GM19239 (cell line): ENCODE data around the gene TMEM170B.
"Not testable (repeated sequence)": the region's sequence is repeated elsewhere in the genome, so short reads cannot be mapped to it uniquely, and the experiment has no call there.

Source experiments
- DNase-seq: peaks from one replicate; pipeline ENCODE4 v3.0.0; 2011; ENCODE audit warnings: low spot score; ENCODE audit not compliant: insufficient read length
- FAIRE-seq: peaks from 2 replicates; lab custom pipeline; 2011; peaks lifted over from hg19 to GRCh38; lab: Jason Lieb, UNC

TMEM170B gene

DNA sequence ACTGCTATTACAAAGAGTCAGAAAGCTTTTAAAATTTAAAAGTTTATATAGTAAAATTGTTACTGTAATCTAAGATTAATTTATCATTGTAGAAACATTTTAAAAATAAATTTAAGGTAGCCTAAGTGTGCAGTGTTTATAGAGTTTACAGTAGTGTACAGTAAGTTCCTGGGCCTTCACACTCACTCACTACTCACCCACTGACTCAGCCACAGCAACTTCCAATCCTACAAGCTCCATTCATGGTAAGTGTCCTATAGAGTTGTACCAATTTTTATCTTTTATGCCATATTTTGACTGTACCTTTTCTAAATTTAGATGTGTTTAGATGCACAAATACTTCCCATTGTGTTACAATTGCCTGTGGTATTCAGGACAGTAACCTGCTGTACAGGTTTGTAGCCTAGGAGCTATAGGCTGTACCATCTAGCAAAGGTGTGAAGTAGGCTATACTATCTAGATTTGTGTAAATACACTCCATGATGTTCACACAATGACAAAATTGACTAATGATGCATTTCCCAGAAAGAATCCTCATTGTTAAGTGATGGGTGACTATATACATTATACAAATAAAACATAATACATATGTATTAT is 10.2 kb upstream of the TMEM170B start:
- FAIRE-seq (no peak), DNase-seq (no peak)

DNA sequence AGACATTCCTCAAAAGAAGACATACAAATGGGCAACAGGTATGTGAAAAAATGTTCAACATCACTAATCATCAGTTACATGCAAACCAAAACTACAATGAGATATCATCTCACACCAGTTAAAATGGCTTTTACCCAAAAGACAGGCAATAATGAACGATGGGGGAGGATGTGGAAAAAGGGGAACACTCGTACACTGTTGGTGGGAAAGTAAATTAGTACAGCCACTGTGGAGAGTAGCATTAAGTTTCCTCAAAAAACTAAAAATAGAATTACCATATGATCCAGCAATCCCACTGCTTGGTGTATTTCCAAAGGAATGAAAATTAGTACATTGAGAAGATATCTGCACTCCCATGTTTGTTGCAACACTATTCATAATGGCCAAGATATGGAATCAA is 8.6 kb upstream of the TMEM170B start:
- DNase-seq (no peak), FAIRE-seq (no peak)

DNA sequence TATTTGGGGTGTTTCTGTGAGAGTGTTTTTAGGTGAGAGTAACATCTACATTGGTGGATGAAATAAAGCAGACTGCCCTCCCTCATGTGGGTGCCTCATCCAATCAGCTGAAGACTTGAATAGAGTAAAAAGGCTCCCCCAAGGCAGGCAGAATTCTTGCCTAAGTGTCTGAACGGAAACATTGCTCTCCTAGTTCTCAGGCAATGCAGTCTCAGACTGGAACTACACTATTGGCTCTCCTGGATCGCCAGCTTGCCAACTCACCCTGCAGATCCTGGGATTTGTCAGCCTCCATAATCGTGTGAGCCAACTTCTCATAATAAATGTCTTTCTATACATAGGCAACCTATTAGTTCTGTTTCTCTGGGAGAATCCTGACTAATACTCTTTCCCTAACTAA is 5.5 kb upstream of the TMEM170B start:
- no peak for FAIRE-seq
- no peak for DNase-seq

DNA sequence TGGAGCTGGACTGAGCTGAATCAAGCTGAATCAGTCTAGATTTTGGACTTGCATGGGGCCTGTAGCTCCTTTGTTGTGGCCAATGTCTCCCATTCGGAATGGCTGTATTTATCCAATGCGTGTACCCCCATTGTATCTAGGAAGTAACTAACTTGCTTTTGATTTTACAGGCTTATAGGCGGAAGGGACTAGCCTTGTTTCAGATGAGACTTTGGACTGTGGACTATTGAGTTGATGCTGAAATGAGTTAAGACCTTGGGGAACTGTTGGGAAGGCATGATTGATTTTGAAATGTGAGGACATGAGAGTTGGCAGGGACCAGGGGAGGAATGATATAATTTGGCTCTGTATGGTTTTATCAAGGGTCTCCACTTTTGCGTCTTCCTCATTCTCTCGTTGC is 3.0 kb upstream of the TMEM170B start:
- DNase-seq (no peak), FAIRE-seq (no peak)

DNA sequence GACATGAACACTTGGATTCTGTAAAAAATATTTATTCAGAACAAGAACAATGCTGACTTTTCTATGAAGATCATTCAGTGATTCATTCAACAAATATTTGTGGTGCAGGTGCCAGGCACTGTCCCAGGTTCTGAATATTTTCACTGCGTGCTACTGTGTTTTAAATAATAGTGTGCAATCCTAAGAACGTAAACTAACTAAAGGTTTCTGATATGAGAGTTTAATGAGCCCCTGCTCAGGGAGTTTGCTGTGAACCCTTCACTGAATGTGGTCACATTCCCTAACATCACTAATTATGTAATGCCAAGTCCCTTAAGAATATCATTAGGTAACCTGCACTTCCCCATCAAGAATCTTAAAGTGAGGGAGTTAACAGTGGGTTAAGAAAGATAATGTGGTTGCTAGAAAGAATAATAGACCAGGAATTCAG is 1.7 kb upstream of the TMEM170B start:
- no peak for DNase-seq
- no peak for FAIRE-seq

DNA sequence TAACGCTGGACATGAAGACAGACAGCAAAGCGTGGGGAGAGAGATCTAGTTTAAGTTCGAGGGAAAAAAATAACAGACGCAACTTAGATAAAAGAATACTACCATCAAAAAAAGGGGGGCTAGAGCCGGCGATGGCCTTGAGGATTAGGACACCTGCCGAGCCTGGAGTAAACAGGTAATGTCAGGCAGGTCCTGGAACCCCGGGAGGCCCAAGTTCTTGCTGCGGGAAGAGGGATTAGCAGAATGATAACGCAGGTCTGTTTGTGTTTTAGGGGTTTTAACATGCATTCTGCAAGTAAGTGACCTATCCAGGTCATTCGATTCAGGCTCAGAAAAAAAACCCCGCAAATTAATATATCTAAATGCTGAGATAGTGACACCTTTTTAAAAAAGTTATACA is 754 bp upstream of the TMEM170B start:
- no peak for FAIRE-seq
- DNase-seq, result no peak

DNA sequence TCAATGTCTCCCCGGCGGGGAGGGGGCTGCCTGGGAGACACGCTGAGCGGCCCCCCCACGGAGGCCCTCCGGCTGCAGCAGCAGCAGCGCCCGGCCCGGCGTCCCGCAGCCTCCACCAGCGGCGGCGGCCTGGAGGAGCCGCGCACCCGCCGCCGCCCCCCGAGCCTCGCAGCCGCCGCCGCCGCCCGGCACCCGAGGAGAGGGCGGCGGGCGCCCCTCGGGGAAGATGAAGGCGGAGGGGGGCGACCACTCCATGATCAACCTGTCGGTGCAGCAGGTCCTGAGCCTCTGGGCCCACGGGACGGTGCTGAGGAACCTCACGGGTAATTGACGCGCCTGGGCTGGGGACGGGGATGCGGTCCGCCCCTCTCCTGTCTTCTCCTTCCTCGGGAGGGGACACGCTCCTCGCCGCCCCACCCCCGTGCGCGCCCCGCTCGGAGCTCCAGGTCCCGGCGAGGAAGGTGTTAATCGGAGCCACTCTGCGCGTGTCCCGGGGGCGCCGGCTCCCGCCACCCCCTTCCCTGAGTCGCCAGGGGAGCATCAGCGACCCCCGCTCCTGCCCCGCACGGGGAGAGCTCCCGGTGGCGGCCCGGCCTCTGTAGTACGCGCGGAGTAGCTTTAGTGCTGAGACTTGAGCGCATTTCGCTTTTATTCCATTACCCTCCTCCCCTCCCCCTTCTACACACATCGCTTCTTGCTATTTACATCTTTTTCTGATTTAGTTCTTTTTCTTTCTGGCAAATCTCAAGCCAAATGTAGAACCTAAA is 686 bp downstream of the TMEM170B start:
- DNase-seq (peak; percentile 28), FAIRE-seq (no peak)

DNA sequence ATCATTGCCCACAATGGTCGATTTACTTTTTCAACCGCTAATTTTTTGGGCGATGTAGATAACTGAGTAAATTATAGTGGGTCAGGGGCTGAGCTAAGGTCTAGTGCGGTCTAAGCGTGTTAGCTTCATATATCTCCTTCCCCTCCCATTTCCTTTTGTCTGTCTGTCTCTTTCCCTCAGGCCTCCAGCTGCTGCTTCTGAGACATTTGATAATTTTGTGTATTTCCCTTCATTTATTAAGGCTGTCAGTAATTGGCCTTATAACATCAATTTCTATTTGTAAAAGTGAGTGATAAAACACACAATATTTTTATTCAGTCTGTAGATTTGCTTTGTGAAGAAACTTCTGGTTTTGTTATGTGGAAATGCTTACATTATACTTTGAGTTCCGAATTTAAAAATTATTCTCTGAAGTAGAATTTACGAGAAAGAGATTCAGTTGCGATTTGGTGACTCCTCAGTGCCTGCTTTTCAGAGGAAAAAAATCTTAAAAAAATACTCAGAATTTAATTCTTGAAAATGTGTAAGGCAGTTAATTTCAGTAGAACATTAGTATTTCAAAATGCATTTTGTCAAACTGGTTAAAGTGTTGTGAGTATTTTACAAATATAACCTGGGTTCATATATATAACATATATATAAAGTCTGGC is 1.4 kb downstream of the TMEM170B start:
- FAIRE-seq (no peak), DNase-seq (no peak)

DNA sequence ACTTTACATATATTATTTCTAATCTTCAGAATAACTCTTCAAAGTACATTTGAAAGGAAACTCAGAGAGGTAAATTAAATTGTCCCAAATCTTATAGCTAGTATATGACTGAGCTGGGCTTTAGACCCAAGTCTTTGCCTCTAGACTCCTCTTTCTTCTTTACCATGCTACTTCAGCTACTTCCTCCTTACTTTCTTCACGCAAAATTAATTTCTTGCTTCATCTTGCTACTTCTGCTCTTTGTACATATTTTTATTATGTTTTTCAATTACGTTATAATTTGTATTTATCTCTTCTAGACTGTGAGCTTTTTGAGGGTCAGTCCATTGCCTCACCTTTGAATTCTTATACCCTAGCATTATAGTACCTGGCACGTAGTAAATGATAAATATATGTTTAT is 5.3 kb downstream of the TMEM170B start:
- DNase-seq (no peak), FAIRE-seq (no peak)

DNA sequence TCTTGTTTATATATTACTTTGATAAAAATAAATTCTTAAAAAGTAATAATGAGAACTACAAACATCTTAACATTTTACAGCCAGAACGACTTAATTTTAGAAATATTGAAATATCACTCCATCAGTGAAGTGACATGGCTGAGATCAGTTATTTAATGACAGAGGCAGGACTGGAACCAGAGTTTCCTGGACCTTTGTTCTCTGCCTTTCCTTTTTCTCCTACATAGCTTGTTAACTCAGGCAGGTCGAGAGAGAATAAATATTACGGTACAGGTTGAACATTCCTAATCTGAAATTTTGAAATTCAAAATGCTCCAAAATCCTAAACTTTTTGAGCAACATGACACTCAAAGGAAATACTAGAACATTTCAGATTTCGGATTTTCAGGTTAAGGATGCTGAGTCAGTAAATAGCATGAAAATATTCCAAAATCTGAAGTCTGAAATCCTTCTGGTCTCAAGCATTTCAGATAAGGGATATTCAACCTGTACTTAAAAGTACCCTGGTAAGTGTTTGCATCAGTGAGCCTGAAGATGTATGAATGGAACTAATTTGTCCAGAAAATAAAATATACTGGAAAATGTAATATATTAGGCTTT is 6.5 kb downstream of the TMEM170B start:
- FAIRE-seq (peak; percentile 53), DNase-seq (no peak)

DNA sequence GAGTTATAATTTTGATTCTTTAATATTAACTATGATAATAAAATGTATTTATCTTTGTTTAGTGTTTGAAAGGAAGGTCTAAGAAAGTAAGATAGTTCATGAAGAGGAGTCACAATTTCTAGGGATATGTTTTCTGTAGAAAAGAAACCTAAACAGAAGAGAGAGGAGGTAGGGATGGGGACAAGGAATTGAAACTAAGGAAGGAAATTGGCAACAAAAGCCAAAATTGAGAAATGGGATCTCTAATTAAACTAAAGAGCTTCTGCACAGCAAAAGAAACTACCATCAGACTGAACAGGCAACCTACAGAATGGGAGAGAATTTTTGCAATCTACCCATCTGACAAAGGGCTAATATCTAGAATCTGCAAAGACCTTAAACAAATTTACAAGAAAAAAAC is 10.3 kb downstream of the TMEM170B start:
- not testable (repeated sequence) for FAIRE-seq, DNase-seq

DNA sequence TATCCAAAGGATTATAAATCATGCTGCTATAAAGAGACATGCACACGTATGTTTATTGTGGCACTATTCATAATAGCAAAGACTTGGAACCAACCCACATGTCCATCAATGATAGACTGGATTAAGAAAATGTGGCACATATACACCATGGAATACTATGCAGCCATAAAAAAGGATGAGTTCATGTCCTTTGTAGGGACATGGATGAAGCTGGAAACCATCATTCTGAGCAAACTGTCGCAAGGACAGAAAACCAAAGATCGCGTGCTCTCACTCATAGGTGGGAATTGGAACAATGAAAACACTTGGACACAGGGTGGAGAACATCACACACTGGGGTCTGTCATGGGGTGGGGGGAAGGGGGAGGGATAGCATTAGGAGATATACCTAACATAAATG is 11.0 kb downstream of the TMEM170B start:
- DNase-seq, FAIRE-seq: not testable (repeated sequence)

DNA sequence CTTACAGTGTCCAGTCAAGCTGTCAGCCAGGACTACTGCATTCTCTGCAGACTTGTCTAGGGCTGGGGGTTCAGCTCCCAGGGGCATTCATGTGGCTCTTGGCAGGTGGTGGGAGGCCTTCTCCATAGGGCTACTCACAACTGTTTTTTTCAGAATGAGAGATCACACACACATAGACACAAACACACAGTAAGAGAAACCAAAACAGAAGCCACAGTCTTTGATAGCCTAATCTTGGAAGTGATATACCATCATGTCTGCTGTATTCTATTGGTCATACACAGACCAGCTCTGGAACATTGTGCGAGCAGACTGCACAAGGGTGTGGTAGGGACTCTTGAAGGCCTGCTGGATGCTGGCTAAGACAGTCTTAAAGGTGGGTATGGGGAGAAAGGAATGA is 13.5 kb downstream of the TMEM170B start:
- no peak for FAIRE-seq
- no peak for DNase-seq

DNA sequence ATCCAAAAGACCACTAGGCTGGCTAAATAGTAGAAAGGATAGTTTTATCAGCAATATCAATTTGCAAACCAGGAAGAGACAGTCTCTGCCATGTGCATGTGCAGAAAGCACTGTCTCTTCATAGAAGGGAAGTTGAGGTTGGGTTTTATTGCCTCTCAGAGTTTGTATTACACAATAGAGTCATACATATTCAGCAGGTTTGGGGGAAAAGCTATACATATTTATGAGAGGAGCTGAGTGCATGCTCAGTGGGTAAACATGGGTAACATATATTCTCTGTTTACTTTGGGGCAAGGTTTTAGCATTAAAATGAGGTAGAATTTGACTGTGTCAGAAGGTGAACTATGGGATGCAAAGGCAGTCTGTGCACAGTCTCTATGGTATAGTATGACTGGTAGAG is 14.9 kb downstream of the TMEM170B start:
- DNase-seq (no peak), FAIRE-seq (no peak)

DNA sequence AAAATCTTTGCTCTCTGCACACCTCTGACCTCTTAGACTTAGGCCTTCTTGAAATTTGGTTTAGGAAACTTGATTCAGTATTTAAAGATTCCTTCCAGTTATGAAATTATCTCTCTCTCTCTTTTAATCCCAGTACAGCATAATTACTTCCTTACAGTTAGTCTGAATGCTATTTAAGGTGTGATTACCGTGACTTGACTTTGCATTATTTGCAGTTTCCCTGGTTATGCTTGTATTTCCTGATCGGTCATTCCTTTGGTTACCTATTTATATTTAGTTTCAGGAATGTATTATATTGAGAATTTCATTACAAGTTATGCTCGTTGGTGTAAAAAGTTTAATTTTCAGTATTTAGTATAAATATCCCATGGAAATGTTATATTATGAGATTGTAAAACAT is 16.3 kb downstream of the TMEM170B start:
- FAIRE-seq (no peak), DNase-seq (no peak)

DNA sequence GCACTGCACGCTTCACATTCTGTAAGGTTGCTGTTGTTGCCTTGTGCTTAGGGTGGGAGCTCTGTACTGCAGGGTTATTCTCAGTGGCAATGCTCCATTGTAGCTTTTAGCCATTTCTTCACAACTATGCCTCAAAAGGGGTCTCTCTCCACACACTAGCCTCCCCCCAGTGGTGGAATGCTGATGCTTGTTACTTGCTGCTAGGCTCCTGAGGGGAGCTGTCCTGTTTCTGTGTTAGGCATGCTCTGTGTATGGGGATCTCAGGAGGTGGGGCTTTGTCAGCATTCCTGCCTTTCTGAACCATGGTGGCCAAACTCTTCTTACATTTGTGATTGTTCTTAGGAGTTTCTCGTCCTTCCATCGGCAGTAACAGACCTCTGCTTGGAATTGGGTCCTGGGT is 18.8 kb downstream of the TMEM170B start:
- DNase-seq (no peak), FAIRE-seq (no peak)

DNA sequence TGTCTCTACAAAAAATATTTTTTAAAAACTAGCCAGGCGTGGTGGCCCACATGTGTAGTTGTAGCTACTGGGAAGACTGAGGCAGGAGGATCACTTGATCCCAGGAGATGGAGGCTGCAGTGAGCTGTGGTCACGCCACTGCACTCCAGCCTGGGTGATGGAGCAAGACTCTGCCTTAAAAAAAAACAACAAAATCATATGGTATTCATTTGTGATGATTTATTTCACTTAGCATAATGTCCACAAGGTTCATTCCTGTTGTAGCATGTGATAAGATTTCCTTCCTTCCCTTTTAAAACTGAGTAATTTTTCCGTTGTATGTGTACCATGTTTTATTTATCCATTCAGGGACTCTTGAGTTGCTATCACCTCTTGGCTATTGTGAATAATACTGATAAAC is 26.2 kb downstream of the TMEM170B start:
- DNase-seq, result no peak
- no peak for FAIRE-seq

DNA sequence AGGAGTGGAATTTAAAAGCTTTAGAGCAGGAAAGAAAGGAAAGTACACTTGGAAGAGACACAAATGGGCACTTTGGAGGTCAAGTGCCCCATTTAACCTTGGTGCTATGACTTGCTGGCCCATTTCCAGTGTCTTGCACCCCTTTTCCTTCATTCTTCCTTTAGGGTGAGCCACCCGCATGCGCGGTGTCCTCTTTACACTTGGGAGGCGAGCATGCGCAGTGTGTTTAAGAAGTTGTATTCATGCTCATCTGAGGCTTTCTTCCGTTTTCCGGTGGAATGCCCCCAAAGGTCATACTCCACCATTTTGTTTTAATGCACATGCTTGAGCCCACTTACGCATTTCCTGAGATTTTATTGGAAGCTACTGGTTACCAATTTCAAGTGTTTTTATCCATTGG is 29.1 kb downstream of the TMEM170B start:
- no peak for FAIRE-seq
- DNase-seq, result no peak

DNA sequence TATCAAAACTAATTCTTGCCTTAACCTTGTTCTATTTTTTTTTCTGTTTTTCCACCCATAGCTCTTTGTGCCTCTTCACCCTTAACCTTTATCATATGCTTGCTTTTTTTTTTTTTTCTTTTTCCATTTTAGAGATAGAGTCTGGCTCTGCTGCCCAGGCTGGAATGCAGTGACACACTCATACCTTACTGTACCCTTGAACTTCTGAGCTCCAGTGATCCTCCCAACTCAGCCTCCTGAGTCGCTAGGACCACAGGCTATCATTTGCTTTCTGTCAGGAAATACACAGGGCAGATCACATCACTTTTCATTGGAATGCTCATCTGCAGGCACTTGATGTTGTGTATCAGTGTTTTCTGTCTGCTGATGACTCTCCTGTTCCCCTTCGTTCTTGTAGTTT is 33.5 kb downstream of the TMEM170B start:
- DNase-seq, result no peak

DNA sequence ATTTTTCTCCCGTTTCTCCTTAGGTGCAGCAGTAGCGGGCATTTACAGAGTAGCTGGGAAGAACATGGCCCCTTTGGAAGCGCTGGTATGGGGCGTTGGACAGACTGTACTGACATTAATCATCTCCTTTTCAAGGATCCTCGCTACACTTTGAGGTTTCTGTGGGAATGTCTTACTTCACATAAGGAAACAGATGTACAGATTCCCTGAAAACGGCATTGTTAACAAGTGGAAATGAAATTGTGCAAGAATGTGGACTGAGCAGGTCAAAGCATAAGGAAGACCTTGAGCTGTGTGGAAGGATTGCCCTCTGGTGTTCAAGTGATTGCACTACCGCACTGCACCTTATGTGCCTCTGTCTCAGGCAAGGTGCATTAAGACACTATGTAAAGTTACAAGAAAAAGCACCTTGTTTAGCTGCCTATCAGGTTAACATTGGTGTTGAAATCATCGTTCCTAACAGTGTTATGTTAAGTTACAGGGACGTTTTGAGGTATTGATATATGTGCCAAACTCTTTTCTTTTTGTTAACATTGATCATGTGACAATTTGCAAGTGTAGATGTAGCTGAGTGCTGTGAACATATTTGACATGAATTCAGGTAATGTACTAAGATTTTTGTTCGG is 38.0 kb downstream of the TMEM170B start:
- FAIRE-seq, result peak; percentile 100
- DNase-seq, result peak; percentile 32

More for the DNA sequence above, 33.5 kb downstream of the TMEM170B start:
- no peak for FAIRE-seq
